Right lobe of liver (tissue), 6 donors: ENCODE data around the gene AFG1L. TPM values are rescaled to one million over a fixed set of nuclear protein-coding genes. Genes with fewer than 3 reads are reported as not detected.
"Not testable (repeated sequence)": the region's sequence is repeated elsewhere in the genome, so short reads cannot be mapped to it uniquely, and the experiment has no call there.

Experiments used
- ATAC-seq, 4 donors: fragments of 200-7000 bp; cut with Tn5 transposase; one replicate each; pipeline ENCODE4 v1.9.1; 2020; ENCODE audit warnings: mild to moderate bottlenecking in 4 of 4, moderate library complexity in 4 of 4
- DNase-seq, 3 donors: peaks; one replicate each; pipeline ENCODE4 v3.0.0-alpha.2; 2020
- H3K27ac ChIP-seq, 3 donors: fragments of 200-600 bp; one replicate each; pipeline ENCODE4 v1.8.0; 2022
- H3K27me3 ChIP-seq, 2 donors: fragments of 200-600 bp; one replicate each; pipeline ENCODE4 v1.8.0; 2022
- H3K36me3 ChIP-seq, 4 donors: fragments of 200-600 bp; sonication (generic) in 1 of 4; one replicate each; pipeline versions ENCODE4 v1.5.1 to v1.8.0; 2017 to 2022; ENCODE audit warnings: control low read depth in 1 of 4
- H3K4me1 ChIP-seq, 4 donors: fragments of 200-600 bp; sonication (generic) in 1 of 4; one replicate each; pipeline versions ENCODE4 v1.5.1 to v1.8.0; 2017 to 2022; ENCODE audit warnings: control low read depth in 1 of 4
- H3K4me3 ChIP-seq, 3 donors: fragments of 200-600 bp; one replicate each; pipeline ENCODE4 v1.8.0; 2022
- H3K9me3 ChIP-seq, 4 donors: fragments of 200-600 bp; sonication (generic) in 1 of 4; one replicate each; pipeline versions ENCODE4 v1.5.1 to v1.8.0; 2017 to 2022; ENCODE audit warnings: control low read depth in 1 of 4
- POLR2A ChIP-seq: fragments of 450-650 bp; IDR thresholded peaks from one replicate; pipeline ENCODE4 v1.6.1; 2017; ENCODE audit warnings: antibody characterized with exemption, mild to moderate bottlenecking
- WGBS: methylation state at CpG from one replicate; pipeline ENCODE4 v1.1.6; 2018; ENCODE audit warnings: low coverage, low lambda C conversion rate; ENCODE audit not compliant: insufficient coverage; ENCODE audit errors: missing lambda C conversion rate; 5-methylcytosine and 5-hydroxymethylcytosine counted together
- intact Hi-C, 2 donors: fragments of 100-400 bp; cut with DNase I; formaldehyde crosslinking; loops; one replicate each; pipeline versions ENCODE4 v1.11.2 to v1.14.1; 2022
- total RNA-seq, 6 experiments: library from RNA; depleted of rRNA in 2 of 6; stranded (reverse); fragments of >200 nt in 2 of 6; fragmentation: NEBNext Ultra II Directional in 3 of 6; extraction: Animal tissue kit (Norgen Biotek cat#: 25700) in 3 of 6; gene quantifications; one replicate each; pipeline versions ENCODE4 v1.1.0 to v1.2.4, GENCODE V29; 2016 to 2023
- TF ChIP-seq, protein P1 (sequence below), 4 donors: fragments of 200-600 bp in 3 of 4; fragments of 450-650 bp in 1 of 4; IDR thresholded peaks; one replicate each; pipeline versions ENCODE4 v1.5.1 to v1.8.0; 2016 to 2022; ENCODE audit warnings: antibody characterized with exemption in 4 of 4, mild to moderate bottlenecking in 2 of 4
- donor health status: DM: no; HTN: yes; CAD: no.
- donor health status: DM: no; HTN: no; CAD: no.
- donor health status: DM: no; HTN: no; CAD: no.
- donor health status: DM: no; HTN: yes; CAD: no.
- donor health status: DM: no; HTN: yes; CAD: no.

Gene AFG1L
- total RNA-seq, 6 experiments from 2014 or later: 1.5 to 5.6 (median 4.6) TPM

DNA sequence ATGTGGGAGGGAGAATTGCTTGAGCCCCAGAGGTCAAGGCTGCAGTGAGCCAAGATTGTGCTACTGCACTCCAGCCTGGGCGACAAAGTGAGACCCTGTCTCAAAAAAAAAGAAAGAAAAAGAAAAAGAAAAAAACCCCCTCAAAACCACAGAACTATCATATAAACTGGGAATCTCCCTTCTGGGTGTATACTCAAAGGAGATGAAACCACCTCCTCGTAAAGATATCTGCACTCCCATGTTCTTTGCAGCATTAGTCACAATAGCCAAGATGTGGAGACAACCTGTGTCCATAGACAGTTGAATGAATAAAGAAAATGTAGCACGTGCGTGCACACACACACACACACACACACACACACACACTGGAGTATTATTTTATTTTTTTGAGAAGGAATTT lies 8.5 kb upstream of the AFG1L start:
- no peak overlapping the region for H3K27ac ChIP-seq
- H3K4me1 ChIP-seq: no peaks in the 10 kb centered on the region
- DNase-seq (no peak), ATAC-seq (no peak)
- no peak for TF ChIP-seq POLR2A
- TF ChIP-seq, protein P1, sequence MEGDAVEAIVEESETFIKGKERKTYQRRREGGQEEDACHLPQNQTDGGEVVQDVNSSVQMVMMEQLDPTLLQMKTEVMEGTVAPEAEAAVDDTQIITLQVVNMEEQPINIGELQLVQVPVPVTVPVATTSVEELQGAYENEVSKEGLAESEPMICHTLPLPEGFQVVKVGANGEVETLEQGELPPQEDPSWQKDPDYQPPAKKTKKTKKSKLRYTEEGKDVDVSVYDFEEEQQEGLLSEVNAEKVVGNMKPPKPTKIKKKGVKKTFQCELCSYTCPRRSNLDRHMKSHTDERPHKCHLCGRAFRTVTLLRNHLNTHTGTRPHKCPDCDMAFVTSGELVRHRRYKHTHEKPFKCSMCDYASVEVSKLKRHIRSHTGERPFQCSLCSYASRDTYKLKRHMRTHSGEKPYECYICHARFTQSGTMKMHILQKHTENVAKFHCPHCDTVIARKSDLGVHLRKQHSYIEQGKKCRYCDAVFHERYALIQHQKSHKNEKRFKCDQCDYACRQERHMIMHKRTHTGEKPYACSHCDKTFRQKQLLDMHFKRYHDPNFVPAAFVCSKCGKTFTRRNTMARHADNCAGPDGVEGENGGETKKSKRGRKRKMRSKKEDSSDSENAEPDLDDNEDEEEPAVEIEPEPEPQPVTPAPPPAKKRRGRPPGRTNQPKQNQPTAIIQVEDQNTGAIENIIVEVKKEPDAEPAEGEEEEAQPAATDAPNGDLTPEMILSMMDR (IDR thresholded peaks at IDR 0.05): no peak
- intact Hi-C loops: no loop called here
- H3K27me3 ChIP-seq: no peaks in the 10 kb centered on the region
- no peaks in the 10 kb centered on the region for H3K36me3 ChIP-seq
- H3K9me3 ChIP-seq: no peaks in the 10 kb centered on the region
- no peak overlapping the region for H3K4me3 ChIP-seq
- WGBS: 79% methylated on average over 4 of the region's 4 CpGs

DNA sequence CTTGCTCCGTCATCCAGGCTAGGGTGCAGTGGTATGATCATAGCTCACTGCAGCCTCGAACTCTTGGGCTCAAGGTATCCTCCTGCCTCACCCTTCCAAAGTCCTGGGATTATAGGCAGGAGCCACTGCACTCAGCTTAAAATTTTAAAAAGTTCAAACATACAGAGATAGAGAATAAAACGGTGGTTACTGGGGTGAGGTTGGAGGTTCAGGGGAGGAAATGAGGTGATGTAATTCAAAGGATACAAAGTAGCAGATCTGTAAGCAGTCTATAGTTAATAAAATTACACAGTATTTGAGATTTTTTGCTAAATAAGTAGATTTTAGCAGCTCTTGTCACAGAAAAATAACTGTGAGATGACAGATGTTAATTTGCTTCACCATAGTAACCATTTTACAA lies 7.5 kb upstream of the AFG1L start:
- H3K27me3 ChIP-seq: no peaks in the 10 kb centered on the region
- WGBS: 79% methylated on average over 2 of the region's 3 CpGs
- no peaks in the 10 kb centered on the region for H3K36me3 ChIP-seq
- ATAC-seq (no peak), DNase-seq (no peak)
- H3K4me1 ChIP-seq: no peaks in the 10 kb centered on the region
- H3K9me3 ChIP-seq: no peaks in the 10 kb centered on the region
- intact Hi-C loops: no loop called here
- TF ChIP-seq, protein P1 (IDR thresholded peaks at IDR 0.05): no peak
- TF ChIP-seq POLR2A: no peak
- no peak overlapping the region for H3K4me3 ChIP-seq
- no peak overlapping the region for H3K27ac ChIP-seq

DNA sequence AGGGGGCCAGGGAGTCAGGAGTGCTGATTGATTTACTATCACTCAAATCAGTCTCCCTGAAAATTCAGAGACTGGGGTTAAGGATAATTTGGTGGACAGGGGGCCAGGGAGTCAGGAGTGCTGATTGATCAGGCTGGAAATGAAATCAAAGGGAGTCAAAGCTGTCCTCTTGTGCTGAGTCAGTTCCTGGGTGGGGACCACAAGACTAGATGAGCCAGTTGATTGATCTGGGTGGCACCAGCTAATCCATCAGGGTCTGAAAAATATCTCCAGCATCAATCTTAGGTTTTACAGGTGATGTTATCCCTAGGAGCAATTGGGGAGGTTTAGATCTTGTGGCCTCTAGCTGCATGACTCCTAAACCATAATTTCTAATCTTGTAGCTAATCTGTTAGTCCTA lies 6.1 kb upstream of the AFG1L start:
- Histone ChIP-seq H3K9me3 (no peaks in the 10 kb centered on the region), H3K27ac (no peak overlapping the region), H3K4me1 (peaks cover 0 to under 1% (median 0%) of the 10 kb centered on the region in 4 donors), H3K4me3 (no peak overlapping the region), H3K36me3 (no peaks in the 10 kb centered on the region), H3K27me3 (no peaks in the 10 kb centered on the region)
- no peak for TF ChIP-seq POLR2A
- TF ChIP-seq, protein P1 (IDR thresholded peaks at IDR 0.05): no peak
- DNase-seq: no peak
- intact Hi-C loops: no loop called here
- ATAC-seq: no peak

DNA sequence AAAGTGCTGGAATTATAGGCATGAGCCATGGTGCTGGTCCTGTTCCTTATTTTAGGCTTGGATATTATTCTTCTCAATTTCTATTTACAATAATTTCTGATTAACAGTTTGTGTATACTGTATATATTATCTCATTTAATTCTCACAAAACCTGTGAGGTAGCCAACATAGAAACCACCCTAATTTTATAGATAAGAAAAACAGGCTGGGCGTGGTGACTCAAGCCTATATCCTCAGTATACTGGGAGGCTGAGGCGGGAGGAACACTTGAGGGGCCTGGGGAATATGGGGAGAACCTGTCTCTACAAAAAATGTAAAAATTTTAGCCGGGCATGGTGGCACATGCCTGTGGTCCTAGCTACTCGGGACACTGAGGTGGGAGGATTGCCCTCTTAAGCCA lies 3.8 kb upstream of the AFG1L start:
- no peak for DNase-seq
- no peak for ATAC-seq
- WGBS: 77% methylated on average over 3 of the region's 4 CpGs

DNA sequence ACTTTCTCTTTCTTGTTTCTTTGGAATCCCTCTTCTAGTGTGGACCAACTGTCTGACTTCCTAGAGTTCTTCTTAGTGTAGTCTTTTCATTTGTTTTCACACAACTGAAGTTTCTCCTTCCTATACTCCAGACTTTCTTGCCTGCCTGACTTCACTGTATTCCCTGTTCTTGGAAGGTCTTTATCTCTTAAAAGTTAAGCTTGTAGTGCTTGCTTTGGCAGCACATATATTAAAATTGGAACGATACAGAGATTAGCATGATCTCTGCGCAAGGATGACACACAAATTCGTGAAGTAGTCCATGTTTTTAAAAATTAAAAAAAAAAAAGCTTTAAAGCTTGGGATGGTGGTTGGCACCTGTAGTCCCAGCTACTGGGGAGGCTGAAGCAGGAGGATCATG lies 2.3 kb upstream of the AFG1L start:
- H3K4me1 ChIP-seq, H3K4me3 ChIP-seq, H3K36me3 ChIP-seq, intact Hi-C loops, ATAC-seq, H3K27ac ChIP-seq, DNase-seq, H3K9me3 ChIP-seq, H3K27me3 ChIP-seq: not testable (repeated sequence)
- whole genome bisulfite sequencing: 73% methylated on average over 3 of the region's 3 CpGs

More for the DNA sequence above, 3.8 kb upstream of the AFG1L start:
- no peak for TF ChIP-seq POLR2A
- TF ChIP-seq, protein P1 (IDR thresholded peaks at IDR 0.05): no peak
- H3K4me3 ChIP-seq: no peak overlapping the region
- no peaks in the 10 kb centered on the region for H3K27me3 ChIP-seq
- no peaks in the 10 kb centered on the region for H3K36me3 ChIP-seq
- peaks cover 0 to 10% (median 0%) of the 10 kb centered on the region in 4 donors for H3K4me1 ChIP-seq
- intact Hi-C loops: no loop called here
- no peaks in the 10 kb centered on the region for H3K9me3 ChIP-seq
- no peak overlapping the region for H3K27ac ChIP-seq
